Measurements from ENCODE around the gene GRB10.

The GRB10 gene

GRCh38 chr7:50751146-50751545 is 31.6 kb downstream of the GRB10 start:
- Histone ChIP-seq H3K27ac (ENCODE audit: low read length, poor library complexity, severe bottlenecking) (no peak overlapping the region), H3K18ac (ENCODE audit: low read depth in 1 of 2, low read length in 2 of 2) (no peak overlapping the region), H2AFZ (ENCODE audit: low read depth, low read length) (no peak overlapping the region), H3K4me1 (ENCODE audit: control insufficient read depth, insufficient read depth, low read depth, low read length) (peaks cover 15% of the 10 kb centered on the region), H2BK15ac (ENCODE audit: low read depth, poor library complexity, severe bottlenecking) (no peak overlapping the region), H3K9me3 (ENCODE audit: control insufficient read depth, low read length) (no peaks in the 10 kb centered on the region), H3K23ac (ENCODE audit: low read length in 2 of 2) (no peak overlapping the region), H3K4me3 (ENCODE audit: insufficient read depth in 1 of 2, low read depth in 1 of 2, low read length in 2 of 2) (no peak overlapping the region), H2BK12ac (ENCODE audit: low read length in 2 of 2) (no peak overlapping the region), H3K4me2 (ENCODE audit: low read length, poor library complexity, severe bottlenecking) (no peak overlapping the region), H2BK5ac (ENCODE audit: low read depth, low read length, poor library complexity, severe bottlenecking) (no peak overlapping the region), H4K91ac (ENCODE audit: low read length) (no peak overlapping the region), H4K8ac (ENCODE audit: low read length) (no peak overlapping the region), H3K14ac (ENCODE audit: low read length in 2 of 2) (no peak overlapping the region), H3K9ac (ENCODE audit: low read length) (no peak overlapping the region), H3K79me1 (replicated peaks; ENCODE audit: low read length, poor library complexity, severe bottlenecking) (peaks cover 76% of the 10 kb centered on the region), H3K27me3 (ENCODE audit: control insufficient read depth in 1 of 2, insufficient read depth in 1 of 2, low read length in 2 of 2) (no peaks in the 10 kb centered on the region), H3K36me3 (ENCODE audit: control insufficient read depth in 1 of 2, insufficient read depth in 2 of 2, low read depth in 1 of 2, low read length in 2 of 2) (peaks cover 29 to 48% of the 10 kb centered on the region in 2 experiments), H3K4ac (ENCODE audit: low read depth in 1 of 2, low read length in 2 of 2) (no peak overlapping the region), H2BK120ac (ENCODE audit: low read depth, low read length) (no peak overlapping the region), H2AK5ac (ENCODE audit: low read length, severe bottlenecking) (no peak overlapping the region)
- WGBS = no CpG with 5 or more reads among the region's 1 CpG
- no peak for DNase-seq

GRCh38 chr7:50749896-50750295 is 32.8 kb downstream of the GRB10 start:
- peaks cover 68% of the 10 kb centered on the region for H3K79me1 ChIP-seq (replicated peaks; ENCODE audit: low read length, poor library complexity, severe bottlenecking)
- peaks cover 24 to 37% of the 10 kb centered on the region in 2 experiments for H3K36me3 ChIP-seq (ENCODE audit: control insufficient read depth in 1 of 2, insufficient read depth in 2 of 2, low read depth in 1 of 2, low read length in 2 of 2)
- no peak overlapping the region for H4K8ac ChIP-seq (ENCODE audit: low read length)
- DNase-seq = no peak
- no peak overlapping the region for H4K91ac ChIP-seq (ENCODE audit: low read length)
- no peak overlapping the region for H3K23ac ChIP-seq (ENCODE audit: low read length in 2 of 2)
- no peak overlapping the region for H2BK12ac ChIP-seq (ENCODE audit: low read length in 2 of 2)
- H3K9me3 ChIP-seq (ENCODE audit: control insufficient read depth, low read length) = no peaks in the 10 kb centered on the region
- H2AFZ ChIP-seq (ENCODE audit: low read depth, low read length) = no peak overlapping the region
- H3K14ac ChIP-seq (ENCODE audit: low read length in 2 of 2) = no peak overlapping the region
- no peak overlapping the region for H3K4me2 ChIP-seq (ENCODE audit: low read length, poor library complexity, severe bottlenecking)
- H3K18ac ChIP-seq (ENCODE audit: low read depth in 1 of 2, low read length in 2 of 2) = no peak overlapping the region
- no peak overlapping the region for H2AK5ac ChIP-seq (ENCODE audit: low read length, severe bottlenecking)
- no peak overlapping the region for H3K4me3 ChIP-seq (ENCODE audit: insufficient read depth in 1 of 2, low read depth in 1 of 2, low read length in 2 of 2)
- WGBS = 93% methylated on average over 3 of the region's 3 CpGs
- no peak overlapping the region for H2BK5ac ChIP-seq (ENCODE audit: low read depth, low read length, poor library complexity, severe bottlenecking)
- no peak overlapping the region for H3K27ac ChIP-seq (ENCODE audit: low read length, poor library complexity, severe bottlenecking)
- no peak overlapping the region for H3K4ac ChIP-seq (ENCODE audit: low read depth in 1 of 2, low read length in 2 of 2)
- H2BK15ac ChIP-seq (ENCODE audit: low read depth, poor library complexity, severe bottlenecking) = no peak overlapping the region
- H3K4me1 ChIP-seq (ENCODE audit: control insufficient read depth, insufficient read depth, low read depth, low read length) = peaks cover 9% of the 10 kb centered on the region
- no peaks in the 10 kb centered on the region for H3K27me3 ChIP-seq (ENCODE audit: control insufficient read depth in 1 of 2, insufficient read depth in 1 of 2, low read length in 2 of 2)
- H3K9ac ChIP-seq (ENCODE audit: low read length) = no peak overlapping the region
- no peak overlapping the region for H2BK120ac ChIP-seq (ENCODE audit: low read depth, low read length)

GRCh38 chr7:50748472-50748871 is 34.2 kb downstream of the GRB10 start:
- no peaks in the 10 kb centered on the region for H3K9me3 ChIP-seq (ENCODE audit: control insufficient read depth, low read length)
- peaks cover 60% of the 10 kb centered on the region for H3K79me1 ChIP-seq (replicated peaks; ENCODE audit: low read length, poor library complexity, severe bottlenecking)
- no peak overlapping the region for H4K91ac ChIP-seq (ENCODE audit: low read length)
- H2BK5ac ChIP-seq (ENCODE audit: low read depth, low read length, poor library complexity, severe bottlenecking) = no peak overlapping the region
- no peak overlapping the region for H3K18ac ChIP-seq (ENCODE audit: low read depth in 1 of 2, low read length in 2 of 2)
- no peak overlapping the region for H3K4me3 ChIP-seq (ENCODE audit: insufficient read depth in 1 of 2, low read depth in 1 of 2, low read length in 2 of 2)
- no peak for DNase-seq
- no peak overlapping the region for H3K14ac ChIP-seq (ENCODE audit: low read length in 2 of 2)
- 95% methylated on average over 8 of the region's 8 CpGs for WGBS
- no peak overlapping the region for H2BK12ac ChIP-seq (ENCODE audit: low read length in 2 of 2)
- no peak overlapping the region for H2AK5ac ChIP-seq (ENCODE audit: low read length, severe bottlenecking)
- H3K4ac ChIP-seq (ENCODE audit: low read depth in 1 of 2, low read length in 2 of 2) = no peak overlapping the region
- H3K27ac ChIP-seq (ENCODE audit: low read length, poor library complexity, severe bottlenecking) = no peak overlapping the region
- no peak overlapping the region for H4K8ac ChIP-seq (ENCODE audit: low read length)
- H3K27me3 ChIP-seq (ENCODE audit: control insufficient read depth in 1 of 2, insufficient read depth in 1 of 2, low read length in 2 of 2) = no peaks in the 10 kb centered on the region
- H2AFZ ChIP-seq (ENCODE audit: low read depth, low read length) = no peak overlapping the region
- no peak overlapping the region for H2BK15ac ChIP-seq (ENCODE audit: low read depth, poor library complexity, severe bottlenecking)
- no peak overlapping the region for H3K4me2 ChIP-seq (ENCODE audit: low read length, poor library complexity, severe bottlenecking)
- no peak overlapping the region for H3K9ac ChIP-seq (ENCODE audit: low read length)
- H3K4me1 ChIP-seq (ENCODE audit: control insufficient read depth, insufficient read depth, low read depth, low read length) = peaks cover 4% of the 10 kb centered on the region
- H2BK120ac ChIP-seq (ENCODE audit: low read depth, low read length) = no peak overlapping the region
- no peak overlapping the region for H3K23ac ChIP-seq (ENCODE audit: low read length in 2 of 2)
- peaks cover 19 to 32% of the 10 kb centered on the region in 2 experiments for H3K36me3 ChIP-seq (ENCODE audit: control insufficient read depth in 1 of 2, insufficient read depth in 2 of 2, low read depth in 1 of 2, low read length in 2 of 2)

GRCh38 chr7:50745835-50746234 is 36.9 kb downstream of the GRB10 start:
- H2AFZ ChIP-seq (ENCODE audit: low read depth, low read length) = no peak overlapping the region
- peaks cover 20 to 32% of the 10 kb centered on the region in 2 experiments for H3K36me3 ChIP-seq (ENCODE audit: control insufficient read depth in 1 of 2, insufficient read depth in 2 of 2, low read depth in 1 of 2, low read length in 2 of 2)
- H4K8ac ChIP-seq (ENCODE audit: low read length) = no peak overlapping the region
- H3K14ac ChIP-seq (ENCODE audit: low read length in 2 of 2) = no peak overlapping the region
- 95% methylated on average over 2 of the region's 2 CpGs for WGBS
- H3K27ac ChIP-seq (ENCODE audit: low read length, poor library complexity, severe bottlenecking) = no peak overlapping the region
- no peak overlapping the region for H2BK15ac ChIP-seq (ENCODE audit: low read depth, poor library complexity, severe bottlenecking)
- DNase-seq = no peak
- H3K4ac ChIP-seq (ENCODE audit: low read depth in 1 of 2, low read length in 2 of 2) = no peak overlapping the region
- H2BK5ac ChIP-seq (ENCODE audit: low read depth, low read length, poor library complexity, severe bottlenecking) = no peak overlapping the region
- no peak overlapping the region for H3K18ac ChIP-seq (ENCODE audit: low read depth in 1 of 2, low read length in 2 of 2)
- no peak overlapping the region for H2BK12ac ChIP-seq (ENCODE audit: low read length in 2 of 2)
- no peak overlapping the region for H3K23ac ChIP-seq (ENCODE audit: low read length in 2 of 2)
- H3K27me3 ChIP-seq (ENCODE audit: control insufficient read depth in 1 of 2, insufficient read depth in 1 of 2, low read length in 2 of 2) = no peaks in the 10 kb centered on the region
- H2BK120ac ChIP-seq (ENCODE audit: low read depth, low read length) = no peak overlapping the region
- H3K4me1 ChIP-seq (ENCODE audit: control insufficient read depth, insufficient read depth, low read depth, low read length) = peaks cover 1% of the 10 kb centered on the region
- no peaks in the 10 kb centered on the region for H3K9me3 ChIP-seq (ENCODE audit: control insufficient read depth, low read length)
- H3K9ac ChIP-seq (ENCODE audit: low read length) = no peak overlapping the region
- H3K4me3 ChIP-seq (ENCODE audit: insufficient read depth in 1 of 2, low read depth in 1 of 2, low read length in 2 of 2) = no peak overlapping the region
- H2AK5ac ChIP-seq (ENCODE audit: low read length, severe bottlenecking) = no peak overlapping the region
- no peak overlapping the region for H4K91ac ChIP-seq (ENCODE audit: low read length)
- no peak overlapping the region for H3K4me2 ChIP-seq (ENCODE audit: low read length, poor library complexity, severe bottlenecking)
- H3K79me1 ChIP-seq (replicated peaks; ENCODE audit: low read length, poor library complexity, severe bottlenecking) = peaks cover 53% of the 10 kb centered on the region

Data from mesenchymal stem cell (in vitro differentiated cells and primary cell).